Measurements from ENCODE around the gene PSMC3.

Gene PSMC3

DNA sequence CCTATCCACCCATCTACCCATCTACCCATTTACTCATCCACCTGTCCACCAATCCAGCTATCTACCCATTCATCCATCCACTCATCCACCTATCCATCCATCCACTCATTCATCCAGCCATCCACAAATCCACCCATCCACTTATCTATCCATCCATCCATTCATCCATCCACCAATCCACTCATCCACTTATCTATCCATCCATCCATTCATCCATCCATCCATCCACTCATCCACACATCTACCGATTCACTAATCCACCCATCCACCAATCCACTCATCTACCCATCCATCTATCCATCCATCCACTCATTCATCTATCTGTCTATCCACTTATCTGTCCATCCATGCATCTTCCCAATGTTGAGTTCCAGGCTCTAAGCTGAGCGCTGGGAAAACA lies 46.2 kb downstream of the PSMC3 start:
- no peak overlapping the region for H3K27ac ChIP-seq (ENCODE audit: low read depth, low read length, severe bottlenecking)
- H3K9me3 ChIP-seq (ENCODE audit: control insufficient read depth, low read length), result no peaks in the 10 kb centered on the region
- no peak overlapping the region for H3K4me3 ChIP-seq (ENCODE audit: extremely low read depth, insufficient read depth, low read length, poor library complexity, severe bottlenecking)
- no peaks in the 10 kb centered on the region for H3K4me1 ChIP-seq (ENCODE audit: control insufficient read depth, insufficient read depth, low read length, poor library complexity, severe bottlenecking)
- 89 to 100% methylated on average over 1 to 2 of the region's 2 CpGs for WGBS, 2 experiments (ENCODE audit: insufficient coverage in 2 of 2)
- H3K36me3 ChIP-seq (ENCODE audit: control insufficient read depth, insufficient read depth, low read length), result no peaks in the 10 kb centered on the region

GRCh38 chr11:47379317-47379716 lies 46.9 kb downstream of the PSMC3 start:
- Histone ChIP-seq H3K27ac (ENCODE audit: low read depth, low read length, severe bottlenecking) (no peak overlapping the region), H3K4me3 (ENCODE audit: extremely low read depth, insufficient read depth, low read length, poor library complexity, severe bottlenecking) (no peak overlapping the region), H3K9me3 (ENCODE audit: control insufficient read depth, low read length) (no peaks in the 10 kb centered on the region), H3K4me1 (ENCODE audit: control insufficient read depth, insufficient read depth, low read length, poor library complexity, severe bottlenecking) (peaks cover 6% of the 10 kb centered on the region), H3K36me3 (ENCODE audit: control insufficient read depth, insufficient read depth, low read length) (no peaks in the 10 kb centered on the region)
- 93 to 100% methylated on average over 2 of the region's 2 CpGs for WGBS, 2 experiments (ENCODE audit: insufficient coverage in 2 of 2)

DNA sequence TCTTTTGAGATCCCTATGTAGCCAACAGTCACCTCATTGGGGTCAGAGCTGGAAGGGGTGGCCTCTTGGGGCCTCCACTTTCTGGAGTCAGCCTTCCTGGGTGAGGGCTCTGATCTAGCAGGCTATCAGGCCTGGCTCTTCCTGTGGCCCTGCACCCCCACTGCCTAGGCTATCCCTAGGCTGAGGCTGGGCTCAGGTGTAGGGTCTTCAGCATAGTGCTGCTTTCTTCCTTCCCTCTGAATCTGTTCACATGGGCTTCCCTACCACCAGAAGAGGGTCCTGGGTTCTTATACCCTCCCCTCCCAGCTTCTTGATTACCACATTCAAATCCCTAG lies 47.4 kb downstream of the PSMC3 start:
- Histone ChIP-seq H3K36me3 (ENCODE audit: control insufficient read depth, insufficient read depth, low read length) (no peaks in the 10 kb centered on the region), H3K9me3 (ENCODE audit: control insufficient read depth, low read length) (no peaks in the 10 kb centered on the region), H3K4me3 (ENCODE audit: extremely low read depth, insufficient read depth, low read length, poor library complexity, severe bottlenecking) (no peak overlapping the region), H3K4me1 (ENCODE audit: control insufficient read depth, insufficient read depth, low read length, poor library complexity, severe bottlenecking) (peaks cover 9% of the 10 kb centered on the region), H3K27ac (ENCODE audit: low read depth, low read length, severe bottlenecking) (no peak overlapping the region)

DNA sequence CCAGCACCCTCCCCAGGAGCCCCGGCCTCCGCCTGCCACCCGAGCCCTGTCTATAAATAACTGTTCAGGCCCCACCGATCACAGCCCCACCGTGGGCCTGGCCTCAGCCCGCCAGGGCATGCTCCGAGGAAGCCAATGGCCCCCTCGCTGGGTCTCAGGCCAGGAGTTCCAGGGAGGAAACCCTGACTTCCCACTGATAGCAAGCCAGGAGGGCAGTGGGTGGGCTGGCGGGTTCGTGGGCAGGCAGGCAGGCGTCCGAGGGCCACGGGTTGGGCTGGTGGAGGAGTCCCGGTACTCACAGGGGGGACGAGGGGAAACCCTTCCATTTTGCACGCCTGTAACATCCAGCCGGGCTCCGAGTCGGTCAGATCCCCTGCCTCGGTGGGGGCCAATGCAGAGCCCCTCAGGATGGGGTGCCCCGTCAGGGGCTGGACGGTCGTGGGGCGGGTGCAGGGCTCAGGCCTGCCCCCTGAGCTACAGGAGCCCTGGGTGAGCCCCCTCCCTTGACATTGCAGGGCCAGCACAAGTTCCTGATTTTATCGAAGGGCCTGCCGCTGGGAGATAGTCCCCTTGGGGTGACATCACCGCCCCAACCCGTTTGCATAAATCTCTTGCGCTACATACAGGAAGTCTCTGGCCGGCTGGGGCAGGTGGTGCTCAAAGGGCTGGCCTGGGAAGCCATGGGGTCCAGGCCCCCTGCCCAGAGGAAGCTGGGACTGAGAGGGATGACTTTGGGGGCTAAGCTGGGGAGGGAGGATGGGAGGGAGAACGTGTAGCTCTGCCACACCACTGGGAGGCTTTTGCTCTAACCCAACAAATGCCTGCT lies 48.0 kb downstream of the PSMC3 start, which contains the start of gene SPI1:
TSS of gene SPI1 (minus strand) at position 538 of the 826 bp plus-strand sequence. CDS start at position 344, 194 bp downstream.
- H3K9me3 ChIP-seq (ENCODE audit: control insufficient read depth, low read length), result no peaks in the 10 kb centered on the region
- 89 to 94% methylated on average over 27 to 28 of the region's 31 CpGs for WGBS, 2 experiments (ENCODE audit: insufficient coverage in 2 of 2)
- H3K4me3 ChIP-seq (ENCODE audit: extremely low read depth, insufficient read depth, low read length, poor library complexity, severe bottlenecking), result no peak within 1 kb of the TSS
- H3K36me3 ChIP-seq (ENCODE audit: control insufficient read depth, insufficient read depth, low read length), result no peaks in the 10 kb centered on the region
- peaks cover 9% of the 10 kb centered on the region for H3K4me1 ChIP-seq (ENCODE audit: control insufficient read depth, insufficient read depth, low read length, poor library complexity, severe bottlenecking)
- no peak within 1 kb of the TSS for H3K27ac ChIP-seq (ENCODE audit: low read depth, low read length, severe bottlenecking)

DNA sequence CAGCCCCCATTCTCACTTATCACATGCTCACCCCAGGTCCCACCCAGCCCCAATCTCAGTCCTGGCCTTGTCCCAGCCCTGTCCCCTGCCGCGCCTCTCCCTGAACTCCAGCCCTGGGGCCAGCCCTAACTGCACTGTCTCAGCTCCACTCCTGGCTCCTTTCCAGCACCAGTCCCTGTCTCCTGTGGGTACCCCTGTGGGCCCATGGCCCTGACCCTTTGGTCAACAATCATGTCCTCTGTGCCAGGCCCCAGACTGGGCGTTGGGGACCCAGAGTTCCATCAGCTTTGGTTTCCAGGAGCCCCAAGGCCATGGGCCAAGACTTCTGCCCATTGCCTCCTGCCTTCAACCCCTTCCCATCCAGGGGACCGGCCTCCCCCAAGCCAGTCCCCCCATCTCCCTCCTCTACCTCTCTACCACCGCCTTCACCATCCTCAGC lies 48.6 kb downstream of the PSMC3 start:
- WGBS, 2 experiments (ENCODE audit: insufficient coverage in 2 of 2), result 98 to 100% methylated on average over 3 to 4 of the region's 5 CpGs
- peaks cover 9% of the 10 kb centered on the region for H3K4me1 ChIP-seq (ENCODE audit: control insufficient read depth, insufficient read depth, low read length, poor library complexity, severe bottlenecking)
- H3K36me3 ChIP-seq (ENCODE audit: control insufficient read depth, insufficient read depth, low read length), result no peaks in the 10 kb centered on the region
- H3K4me3 ChIP-seq (ENCODE audit: extremely low read depth, insufficient read depth, low read length, poor library complexity, severe bottlenecking), result no peak overlapping the region
- H3K9me3 ChIP-seq (ENCODE audit: control insufficient read depth, low read length), result no peaks in the 10 kb centered on the region
- no peak overlapping the region for H3K27ac ChIP-seq (ENCODE audit: low read depth, low read length, severe bottlenecking)

DNA sequence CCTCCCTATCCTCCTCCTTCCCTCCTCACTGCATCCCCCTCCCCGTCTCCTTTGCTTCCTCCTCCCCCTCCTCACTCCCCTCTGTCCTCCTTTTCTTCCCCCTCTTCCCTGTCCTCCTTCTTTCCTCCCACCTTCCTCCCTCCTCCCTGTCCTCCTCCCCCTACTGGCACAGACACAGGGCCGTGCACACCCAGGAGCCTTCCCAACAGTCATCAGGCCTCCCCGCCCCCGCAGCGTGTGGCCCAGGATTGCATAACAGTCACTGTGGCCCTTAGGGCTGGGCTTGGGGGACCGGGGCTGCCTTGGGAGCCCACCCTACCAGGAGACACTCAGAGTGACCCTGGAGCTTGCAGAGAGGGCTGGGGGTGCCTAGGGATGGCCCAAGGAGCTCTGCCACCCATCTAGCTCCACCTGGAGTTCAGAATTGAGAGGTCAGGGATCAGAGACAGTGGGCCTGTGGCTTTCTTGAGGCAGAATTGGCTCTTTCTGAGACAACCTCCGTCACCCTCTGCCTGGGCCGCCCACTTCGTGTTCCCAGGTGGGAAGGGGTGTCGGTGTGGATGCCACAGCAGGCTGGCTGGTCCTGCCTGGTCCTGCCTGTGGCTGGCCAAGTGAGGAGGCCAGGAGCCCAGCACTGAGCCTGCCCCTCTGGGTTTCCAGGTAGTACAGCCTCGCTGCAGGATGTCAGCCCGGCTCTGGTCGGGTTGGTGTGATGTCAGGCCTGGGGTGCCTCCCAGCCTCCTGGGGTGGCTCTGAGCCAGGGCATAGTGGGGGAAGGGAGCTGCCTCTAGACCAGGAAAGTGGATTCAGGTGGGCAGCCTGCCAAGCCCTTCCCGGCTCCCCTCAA lies 49.5 kb downstream of the PSMC3 start:
- WGBS, 2 experiments (ENCODE audit: insufficient coverage in 2 of 2), result 79 to 81% methylated on average over 8 to 13 of the region's 14 CpGs
- Histone ChIP-seq H3K9me3 (ENCODE audit: control insufficient read depth, low read length) (no peaks in the 10 kb centered on the region), H3K27ac (ENCODE audit: low read depth, low read length, severe bottlenecking) (no peak overlapping the region), H3K36me3 (ENCODE audit: control insufficient read depth, insufficient read depth, low read length) (no peaks in the 10 kb centered on the region), H3K4me3 (ENCODE audit: extremely low read depth, insufficient read depth, low read length, poor library complexity, severe bottlenecking) (no peak overlapping the region), H3K4me1 (ENCODE audit: control insufficient read depth, insufficient read depth, low read length, poor library complexity, severe bottlenecking) (peaks cover 9% of the 10 kb centered on the region)

- H3K4me3 ChIP-seq (ENCODE audit: extremely low read depth, insufficient read depth, low read length, poor library complexity, severe bottlenecking), result no peak overlapping the region
- no peak overlapping the region for H3K27ac ChIP-seq (ENCODE audit: low read depth, low read length, severe bottlenecking)
- 86 to 95% methylated on average over 4 to 8 of the region's 8 CpGs for WGBS, 2 experiments (ENCODE audit: insufficient coverage in 2 of 2)
- H3K4me1 ChIP-seq (ENCODE audit: control insufficient read depth, insufficient read depth, low read length, poor library complexity, severe bottlenecking), result peaks cover 9% of the 10 kb centered on the region
- no peaks in the 10 kb centered on the region for H3K36me3 ChIP-seq (ENCODE audit: control insufficient read depth, insufficient read depth, low read length)
- no peaks in the 10 kb centered on the region for H3K9me3 ChIP-seq (ENCODE audit: control insufficient read depth, low read length)
Measured at GRCh38 chr11:47376107-47376524, 50.1 kb downstream of the PSMC3 start.

GRCh38 chr11:47375546-47376085 lies 50.6 kb downstream of the PSMC3 start:
- Histone ChIP-seq H3K9me3 (ENCODE audit: control insufficient read depth, low read length) (no peaks in the 10 kb centered on the region), H3K4me3 (ENCODE audit: extremely low read depth, insufficient read depth, low read length, poor library complexity, severe bottlenecking) (no peak overlapping the region), H3K4me1 (ENCODE audit: control insufficient read depth, insufficient read depth, low read length, poor library complexity, severe bottlenecking) (peaks cover 9% of the 10 kb centered on the region), H3K27ac (ENCODE audit: low read depth, low read length, severe bottlenecking) (no peak overlapping the region), H3K36me3 (ENCODE audit: control insufficient read depth, insufficient read depth, low read length) (no peaks in the 10 kb centered on the region)
- WGBS, 2 experiments (ENCODE audit: insufficient coverage in 2 of 2), result 93 to 97% methylated on average over 10 to 12 of the region's 13 CpGs

DNA sequence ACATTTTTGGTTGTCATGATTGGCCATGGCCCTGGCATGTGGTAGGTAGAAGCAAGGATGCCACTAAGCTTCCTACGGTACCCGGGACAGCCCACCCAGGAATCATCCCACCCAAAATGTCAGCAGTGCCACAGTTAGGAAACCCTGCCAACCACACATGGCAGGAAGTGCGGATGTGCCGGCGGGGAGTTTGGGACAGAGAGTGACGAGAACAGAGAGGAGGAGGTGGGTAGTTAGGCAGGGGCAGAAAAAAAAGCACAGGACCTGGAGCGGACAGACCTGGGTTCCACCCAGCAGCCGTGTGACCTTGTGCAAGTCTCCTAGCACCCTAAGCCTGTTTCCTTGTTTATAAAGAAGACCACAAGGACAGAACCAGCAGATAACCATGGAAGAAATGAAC lies 51.2 kb downstream of the PSMC3 start:
- peaks cover 9% of the 10 kb centered on the region for H3K4me1 ChIP-seq (ENCODE audit: control insufficient read depth, insufficient read depth, low read length, poor library complexity, severe bottlenecking)
- no peak overlapping the region for H3K27ac ChIP-seq (ENCODE audit: low read depth, low read length, severe bottlenecking)
- no peaks in the 10 kb centered on the region for H3K9me3 ChIP-seq (ENCODE audit: control insufficient read depth, low read length)
- 85 to 94% methylated on average over 6 to 7 of the region's 8 CpGs for WGBS, 2 experiments (ENCODE audit: insufficient coverage in 2 of 2)
- H3K36me3 ChIP-seq (ENCODE audit: control insufficient read depth, insufficient read depth, low read length), result no peaks in the 10 kb centered on the region
- no peak overlapping the region for H3K4me3 ChIP-seq (ENCODE audit: extremely low read depth, insufficient read depth, low read length, poor library complexity, severe bottlenecking)

- Histone ChIP-seq H3K27ac (ENCODE audit: low read depth, low read length, severe bottlenecking) (no peak overlapping the region), H3K4me1 (ENCODE audit: control insufficient read depth, insufficient read depth, low read length, poor library complexity, severe bottlenecking) (peaks cover 9% of the 10 kb centered on the region), H3K4me3 (ENCODE audit: extremely low read depth, insufficient read depth, low read length, poor library complexity, severe bottlenecking) (no peak overlapping the region), H3K36me3 (ENCODE audit: control insufficient read depth, insufficient read depth, low read length) (no peaks in the 10 kb centered on the region), H3K9me3 (ENCODE audit: control insufficient read depth, low read length) (no peaks in the 10 kb centered on the region)
- WGBS, 2 experiments (ENCODE audit: insufficient coverage in 2 of 2), result 95 to 97% methylated on average over 2 to 4 of the region's 5 CpGs
Measured at GRCh38 chr11:47374720-47375019, 51.6 kb downstream of the PSMC3 start.

Measured in mesodermal cell (in vitro differentiated cells).